ENCODE measurements around the gene UBD. TPM values are rescaled to one million over a fixed set of nuclear protein-coding genes. Genes with fewer than 3 reads are reported as not detected.

The UBD gene
- total and polyA plus RNA-seq, 4 donors = 2.1 to 19.4 (median 8.6) TPM

- Histone ChIP-seq H3K4me3 (no peak overlapping the region), H3K9ac (ENCODE audit: insufficient read depth in 1 of 2, low read length in 2 of 2) (no peak overlapping the region), H3K4me1 (ENCODE audit: control insufficient read depth in 5 of 5, insufficient read depth in 5 of 5, low read length in 5 of 5) (no peaks in the 10 kb centered on the region), H3K36me3 (ENCODE audit: control insufficient read depth in 4 of 4, insufficient read depth in 4 of 4, low read length in 4 of 4) (peaks cover 3 to 45% (median 38%) of the 10 kb centered on the region in 4 donors), H3K9me3 (ENCODE audit: control insufficient read depth in 4 of 4, insufficient read depth in 3 of 4, low read length in 3 of 4) (peaks cover 0 to 2% (median 0%) of the 10 kb centered on the region in 4 donors), H3K27ac (ENCODE audit: low read depth in 1 of 2, low read length in 1 of 2) (no peak overlapping the region), H3K27me3 (ENCODE audit: control insufficient read depth in 3 of 3, insufficient read depth in 3 of 3, low read length in 2 of 3) (no peaks in the 10 kb centered on the region)
- 93% methylated on average over 11 of the region's 11 CpGs for WGBS, 2 donors
- TF ChIP-seq CTCF (IDR thresholded peaks at IDR 0.05; ENCODE audit: control extremely low read depth, extremely low read depth) = no peak
- no peak for DNase-seq
- no peak for ATAC-seq (ENCODE audit: insufficient read depth, low FRiP score)
Measured at GRCh38 chr6:29603456-29603855, 43.9 kb upstream of the UBD start.

- Histone ChIP-seq H3K36me3 (ENCODE audit: control insufficient read depth in 4 of 4, insufficient read depth in 4 of 4, low read length in 4 of 4) (peaks cover 3 to 38% (median 33%) of the 10 kb centered on the region in 4 donors), H3K9me3 (ENCODE audit: control insufficient read depth in 4 of 4, insufficient read depth in 3 of 4, low read length in 3 of 4) (peaks cover 0 to 2% (median 0%) of the 10 kb centered on the region in 4 donors), H3K9ac (ENCODE audit: insufficient read depth in 1 of 2, low read length in 2 of 2) (no peak overlapping the region), H3K4me3 (no peak overlapping the region), H3K27me3 (ENCODE audit: control insufficient read depth in 3 of 3, insufficient read depth in 3 of 3, low read length in 2 of 3) (no peaks in the 10 kb centered on the region), H3K4me1 (ENCODE audit: control insufficient read depth in 5 of 5, insufficient read depth in 5 of 5, low read length in 5 of 5) (no peaks in the 10 kb centered on the region), H3K27ac (ENCODE audit: low read depth in 1 of 2, low read length in 1 of 2) (no peak overlapping the region)
- 82 to 87% methylated on average over 12 of the region's 12 CpGs for WGBS, 2 donors
- no peak for ATAC-seq (ENCODE audit: insufficient read depth, low FRiP score)
- peak; percentile 28 to 30 (median 30) for DNase-seq
- TF ChIP-seq CTCF (IDR thresholded peaks at IDR 0.05; ENCODE audit: control extremely low read depth, extremely low read depth) = no peak
Measured at GRCh38 chr6:29602564-29603361, 43.2 kb upstream of the UBD start.

DNA sequence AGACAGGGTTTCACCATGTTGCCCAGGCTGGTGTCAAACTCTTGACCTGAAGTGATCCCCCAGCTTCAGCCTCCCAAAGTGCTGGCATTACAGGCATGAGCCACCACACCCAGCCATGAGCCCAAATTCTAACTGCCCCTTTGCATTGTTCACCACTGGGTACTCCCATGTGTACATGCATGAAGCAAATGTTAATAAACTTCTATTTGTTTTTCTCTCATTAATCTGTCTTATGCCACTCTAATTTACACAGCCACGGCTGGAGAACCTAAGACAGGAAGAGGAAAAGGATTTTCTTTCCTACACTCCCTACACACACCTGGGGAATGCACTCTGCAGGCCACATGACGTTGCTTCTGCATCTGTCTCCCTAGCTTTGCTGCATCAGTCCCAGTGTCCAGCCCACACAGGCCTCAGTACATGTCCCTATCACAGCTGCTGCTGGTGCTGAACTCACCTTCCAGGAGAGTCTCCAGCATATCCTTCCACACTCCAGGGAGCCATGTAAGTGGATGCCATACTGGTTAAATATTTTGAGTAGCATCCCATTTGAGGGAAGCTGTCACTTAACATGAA, 38.7 kb upstream of the UBD start:
- no peak for TF ChIP-seq CTCF (IDR thresholded peaks at IDR 0.05; ENCODE audit: control extremely low read depth, extremely low read depth)
- H3K27me3 ChIP-seq (ENCODE audit: control insufficient read depth in 3 of 3, insufficient read depth in 3 of 3, low read length in 2 of 3) = no peaks in the 10 kb centered on the region
- H3K9ac ChIP-seq (ENCODE audit: insufficient read depth in 1 of 2, low read length in 2 of 2) = no peak overlapping the region
- H3K27ac ChIP-seq (ENCODE audit: low read depth in 1 of 2, low read length in 1 of 2) = no peak overlapping the region
- ATAC-seq (ENCODE audit: insufficient read depth, low FRiP score) (no peak), DNase-seq (no peak)
- H3K4me1 ChIP-seq (ENCODE audit: control insufficient read depth in 5 of 5, insufficient read depth in 5 of 5, low read length in 5 of 5) = peaks cover 0 to 5% (median 0%) of the 10 kb centered on the region in 5 donors
- peaks cover 0 to 8% (median 5%) of the 10 kb centered on the region in 4 donors for H3K36me3 ChIP-seq (ENCODE audit: control insufficient read depth in 4 of 4, insufficient read depth in 4 of 4, low read length in 4 of 4)
- H3K9me3 ChIP-seq (ENCODE audit: control insufficient read depth in 4 of 4, insufficient read depth in 3 of 4, low read length in 3 of 4) = no peaks in the 10 kb centered on the region
- no peak overlapping the region for H3K4me3 ChIP-seq
- 42 to 65% methylated on average over 2 of the region's 2 CpGs for WGBS, 2 donors
